Smooth muscle cell (in vitro differentiated cells): Measurements from ENCODE around the gene SMO. TPM values are rescaled to one million over a fixed set of nuclear protein-coding genes. Genes with fewer than 3 reads are reported as not detected.
A peak's percentile ranks its signal among the peaks of the same experiment; 100 is the strongest.

ENCODE experiments used
- DNase-seq: peaks from one replicate; lab custom pipeline; 2025; ENCODE audit not compliant: unreplicated experiment; lab: John Stamatoyannopoulos, UW
- H2AFZ ChIP-seq: fragments of 200-600 bp; sonication (generic); 2 replicates; pipeline ENCODE4 v1.6.0; 2016; ENCODE audit warnings: antibody characterized with exemption, low read depth, mild to moderate bottlenecking
- H3F3A ChIP-seq: fragments of 200-600 bp; sonication (generic); 2 replicates; pipeline ENCODE4 v1.6.0; 2017; ENCODE audit warnings: antibody characterized with exemption, low read depth
- H3K27ac ChIP-seq: fragments of 200-600 bp; sonication (generic); 2 replicates; pipeline ENCODE4 v1.5.1; 2016; ENCODE audit warnings: low read depth, mild to moderate bottlenecking
- H3K27me3 ChIP-seq: fragments of 200-600 bp; sonication (generic); 2 replicates; pipeline ENCODE4 v1.6.1; 2016; ENCODE audit warnings: low read depth, mild to moderate bottlenecking
- H3K36me3 ChIP-seq: fragments of 200-600 bp; sonication (generic); 2 replicates; pipeline ENCODE4 v1.5.1; 2016; ENCODE audit warnings: low read depth
- H3K4me1 ChIP-seq: fragments of 200-600 bp; sonication (generic); 2 replicates; pipeline ENCODE4 v1.5.1; 2016; ENCODE audit warnings: low read depth
- H3K4me2 ChIP-seq: fragments of 200-600 bp; sonication (generic); 2 replicates; pipeline ENCODE4 v1.6.0; 2016; ENCODE audit warnings: mild to moderate bottlenecking
- H3K4me3 ChIP-seq: fragments of 200-600 bp; sonication (generic); 2 replicates; pipeline ENCODE4 v1.5.1; 2016; ENCODE audit warnings: mild to moderate bottlenecking
- H3K79me2 ChIP-seq: fragments of 200-600 bp; sonication (generic); 2 replicates; pipeline ENCODE4 v1.6.0; 2016; ENCODE audit warnings: low read depth, mild to moderate bottlenecking
- H3K9ac ChIP-seq: fragments of 200-600 bp; sonication (generic); 2 replicates; pipeline ENCODE4 v1.6.0; 2016; ENCODE audit warnings: low read depth
- H3K9me3 ChIP-seq: fragments of 200-600 bp; sonication (generic); replicated peaks from 2 replicates; pipeline ENCODE4 v1.5.1; 2016; ENCODE audit warnings: low read depth
- H4K20me1 ChIP-seq: fragments of 200-600 bp; sonication (generic); 2 replicates; pipeline ENCODE4 v1.6.0; 2016; ENCODE audit warnings: low read depth
- WGBS: methylation state at CpG from one replicate; pipeline ENCODE4 v1.1.7; 2016; ENCODE audit warnings: low lambda C conversion rate; 5-methylcytosine and 5-hydroxymethylcytosine counted together
- polyA plus RNA-seq: library from polyadenylated mRNA; unstranded; fragments of >200 nt; fragmentation: Nextera tagmentation; extraction: Ambion mirVana; gene quantifications from 2 replicates; pipeline ENCODE4 v1.2.1, GENCODE V29; 2016
- total RNA-seq: library from RNA; depleted of rRNA; stranded (reverse); fragments of >200 nt; gene quantifications from 2 replicates; pipeline ENCODE4 v1.2.3, GENCODE V29; 2014
- TF ChIP-seq, protein P1 (sequence below): fragments of 200-600 bp; sonication (generic); IDR thresholded peaks from 2 replicates; pipeline ENCODE4 v1.5.1; 2017; ENCODE audit warnings: borderline replicate concordance, mild to moderate bottlenecking, antibody characterized with exemption; ENCODE audit not compliant: insufficient read depth, poor library complexity, severe bottlenecking

Gene SMO
- total and polyA plus RNA-seq, 2 experiments from 2014 or later = 23.6 to 25.8 TPM

GRCh38 chr7:129186749-129187260 lies 1.6 kb upstream of the SMO start:
- TF ChIP-seq, protein P1, sequence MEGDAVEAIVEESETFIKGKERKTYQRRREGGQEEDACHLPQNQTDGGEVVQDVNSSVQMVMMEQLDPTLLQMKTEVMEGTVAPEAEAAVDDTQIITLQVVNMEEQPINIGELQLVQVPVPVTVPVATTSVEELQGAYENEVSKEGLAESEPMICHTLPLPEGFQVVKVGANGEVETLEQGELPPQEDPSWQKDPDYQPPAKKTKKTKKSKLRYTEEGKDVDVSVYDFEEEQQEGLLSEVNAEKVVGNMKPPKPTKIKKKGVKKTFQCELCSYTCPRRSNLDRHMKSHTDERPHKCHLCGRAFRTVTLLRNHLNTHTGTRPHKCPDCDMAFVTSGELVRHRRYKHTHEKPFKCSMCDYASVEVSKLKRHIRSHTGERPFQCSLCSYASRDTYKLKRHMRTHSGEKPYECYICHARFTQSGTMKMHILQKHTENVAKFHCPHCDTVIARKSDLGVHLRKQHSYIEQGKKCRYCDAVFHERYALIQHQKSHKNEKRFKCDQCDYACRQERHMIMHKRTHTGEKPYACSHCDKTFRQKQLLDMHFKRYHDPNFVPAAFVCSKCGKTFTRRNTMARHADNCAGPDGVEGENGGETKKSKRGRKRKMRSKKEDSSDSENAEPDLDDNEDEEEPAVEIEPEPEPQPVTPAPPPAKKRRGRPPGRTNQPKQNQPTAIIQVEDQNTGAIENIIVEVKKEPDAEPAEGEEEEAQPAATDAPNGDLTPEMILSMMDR = no peak
- peaks cover 6% of the 10 kb centered on the region for H3F3A ChIP-seq
- H3K4me3 ChIP-seq = no peak overlapping the region
- H4K20me1 ChIP-seq = peaks cover 26% of the 10 kb centered on the region
- DNase-seq = no peak
- 85% methylated on average over 6 of the region's 6 CpGs for WGBS
- H3K27me3 ChIP-seq = no peaks in the 10 kb centered on the region
- no peak overlapping the region for H3K4me2 ChIP-seq
- peaks cover 21% of the 10 kb centered on the region for H3K4me1 ChIP-seq
- H3K79me2 ChIP-seq = peaks cover 29% of the 10 kb centered on the region
- no peak overlapping the region for H2AFZ ChIP-seq
- no peaks in the 10 kb centered on the region for H3K9me3 ChIP-seq
- H3K27ac ChIP-seq = no peak overlapping the region
- no peaks in the 10 kb centered on the region for H3K36me3 ChIP-seq
- H3K9ac ChIP-seq = no peak overlapping the region

DNA sequence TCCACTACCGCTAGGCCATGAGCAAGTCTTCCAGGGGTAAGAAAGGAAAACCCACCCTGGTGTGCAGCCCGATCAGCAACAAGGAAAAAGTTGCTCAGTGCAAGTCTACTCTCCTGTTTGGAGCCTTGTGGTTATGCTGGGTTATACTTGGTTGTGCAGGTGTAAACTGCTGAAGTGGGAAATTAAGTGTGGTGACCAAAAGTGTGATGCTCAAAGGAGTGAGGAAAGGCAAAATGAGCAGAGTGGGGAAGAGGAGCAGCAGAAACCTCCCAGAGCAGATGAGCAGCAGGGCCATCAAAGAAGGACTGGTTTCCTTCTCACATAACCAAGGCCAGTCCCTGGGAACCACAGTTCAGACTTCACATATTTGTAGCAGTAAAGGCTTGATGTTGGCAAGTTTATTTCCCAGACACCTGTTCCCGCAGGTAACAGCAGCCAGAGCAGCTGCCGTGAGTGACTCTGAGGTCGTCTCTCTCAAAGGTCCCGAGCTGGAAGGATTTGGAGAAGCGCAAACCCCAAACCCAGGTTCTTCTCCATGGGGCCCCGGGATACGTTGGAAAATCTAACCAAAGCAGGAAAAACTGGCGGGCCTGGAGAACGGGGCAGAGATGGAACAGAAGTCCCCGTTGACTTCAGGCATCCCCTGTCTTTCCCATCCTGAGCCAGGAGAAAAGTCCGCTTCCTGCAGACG lies 607 bp upstream of the SMO start:
- WGBS = 19% methylated on average over 14 of the region's 14 CpGs
- H3K36me3 ChIP-seq = no peaks in the 10 kb centered on the region
- no peaks in the 10 kb centered on the region for H3K9me3 ChIP-seq
- peaks cover 39% of the 10 kb centered on the region for H3K79me2 ChIP-seq
- H2AFZ ChIP-seq = peak overlapping the region; percentile 98
- TF ChIP-seq, protein P1 = no peak
- H3K27ac ChIP-seq = no peak overlapping the region
- H3K27me3 ChIP-seq = no peaks in the 10 kb centered on the region
- H3K4me1 ChIP-seq = peaks cover 21% of the 10 kb centered on the region
- H3F3A ChIP-seq = peaks cover 6% of the 10 kb centered on the region
- H3K4me2 ChIP-seq = peak overlapping the region; percentile 93
- DNase-seq = no peak
- H4K20me1 ChIP-seq = peaks cover 36% of the 10 kb centered on the region
- peak overlapping the region; percentile 98 for H3K4me3 ChIP-seq
- no peak overlapping the region for H3K9ac ChIP-seq

DNA sequence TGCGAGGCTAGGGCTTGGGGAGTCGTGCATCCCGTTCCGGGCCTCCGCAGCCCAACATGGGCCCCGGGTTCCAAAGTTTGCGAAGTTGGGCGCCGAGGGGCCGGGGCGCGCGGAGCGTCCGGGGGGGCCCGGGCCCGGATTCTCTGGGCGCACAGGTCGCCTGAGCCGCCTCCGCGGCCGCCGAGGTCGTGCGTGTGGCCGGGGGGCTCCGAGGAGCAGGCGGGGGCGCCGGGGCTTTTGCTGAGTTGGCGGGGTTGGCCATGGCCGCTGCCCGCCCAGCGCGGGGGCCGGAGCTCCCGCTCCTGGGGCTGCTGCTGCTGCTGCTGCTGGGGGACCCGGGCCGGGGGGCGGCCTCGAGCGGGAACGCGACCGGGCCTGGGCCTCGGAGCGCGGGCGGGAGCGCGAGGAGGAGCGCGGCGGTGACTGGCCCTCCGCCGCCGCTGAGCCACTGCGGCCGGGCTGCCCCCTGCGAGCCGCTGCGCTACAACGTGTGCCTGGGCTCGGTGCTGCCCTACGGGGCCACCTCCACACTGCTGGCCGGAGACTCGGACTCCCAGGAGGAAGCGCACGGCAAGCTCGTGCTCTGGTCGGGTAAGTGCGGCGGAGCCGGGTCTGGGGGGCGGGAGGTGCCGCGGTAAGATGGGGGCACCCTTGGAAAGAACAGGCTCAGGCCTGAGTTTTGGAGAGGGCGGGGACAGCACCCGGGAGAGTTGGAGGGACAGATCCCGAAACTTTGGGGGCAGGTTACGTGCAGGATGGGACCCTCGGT lies 643 bp downstream of the SMO start:
- peak overlapping the region; percentile 98 for H3K4me3 ChIP-seq
- TF ChIP-seq, protein P1 = no peak
- H3K4me1 ChIP-seq = peaks cover 21% of the 10 kb centered on the region
- WGBS = under 1% methylated on average over 31 of the region's 83 CpGs
- H3K9me3 ChIP-seq = no peaks in the 10 kb centered on the region
- H3K27me3 ChIP-seq = no peaks in the 10 kb centered on the region
- DNase-seq = no peak
- H3K9ac ChIP-seq = peak overlapping the region; percentile 83
- peaks cover 43% of the 10 kb centered on the region for H4K20me1 ChIP-seq
- no peaks in the 10 kb centered on the region for H3K36me3 ChIP-seq
- no peak overlapping the region for H3K27ac ChIP-seq
- H3K79me2 ChIP-seq = peaks cover 49% of the 10 kb centered on the region
- H3F3A ChIP-seq = peaks cover 6% of the 10 kb centered on the region
- H2AFZ ChIP-seq = peak overlapping the region; percentile 98
- H3K4me2 ChIP-seq = peak overlapping the region; percentile 93
